IPS-20b (cell line): ENCODE results near the gene TPRX1.

Experiments used
- H3K27ac ChIP-seq: one replicate; pipeline ENCODE4 v1.5.1; 2013; ENCODE audit warnings: low read length
- H3K27me3 ChIP-seq: 2 replicates; pipeline ENCODE4 v1.6.1; 2013; ENCODE audit warnings: mild to moderate bottlenecking, low read length, inconsistent platforms; ENCODE audit not compliant: insufficient read depth
- H3K36me3 ChIP-seq: 2 replicates; pipeline ENCODE4 v1.6.1; 2013; ENCODE audit warnings: low read depth, mild to moderate bottlenecking, inconsistent platforms, low read length, moderate library complexity; ENCODE audit not compliant: insufficient read depth
- H3K4me1 ChIP-seq: 2 replicates; pipeline ENCODE4 v1.6.1; 2013; ENCODE audit warnings: mild to moderate bottlenecking, control low read depth, inconsistent platforms, low read length, moderate library complexity; ENCODE audit not compliant: insufficient read depth
- H3K4me3 ChIP-seq: 2 replicates; pipeline ENCODE4 v1.5.1; 2013; ENCODE audit warnings: mild to moderate bottlenecking, low read length, inconsistent platforms
- H3K9ac ChIP-seq: 2 replicates; pipeline ENCODE4 v1.6.1; 2013; ENCODE audit warnings: low read depth, mild to moderate bottlenecking, inconsistent platforms, low read length, moderate library complexity
- H3K9me3 ChIP-seq: 2 replicates; pipeline ENCODE4 v1.6.1; 2013; ENCODE audit warnings: mild to moderate bottlenecking, low read depth, low read length, inconsistent platforms; ENCODE audit not compliant: insufficient read depth

Gene TPRX1

GRCh38 chr19:47755065-47755761, 49.1 kb downstream of the TPRX1 start:
- Histone ChIP-seq H3K4me3 (no peak overlapping the region), H3K27ac (no peak overlapping the region), H3K4me1 (no peaks in the 10 kb centered on the region), H3K9me3 (no peaks in the 10 kb centered on the region), H3K36me3 (peaks cover 85% of the 10 kb centered on the region), H3K9ac (no peak overlapping the region), H3K27me3 (no peaks in the 10 kb centered on the region)

GRCh38 chr19:47754206-47755064, 49.9 kb downstream of the TPRX1 start:
- no peaks in the 10 kb centered on the region for H3K4me1 ChIP-seq
- no peak overlapping the region for H3K4me3 ChIP-seq
- no peak overlapping the region for H3K27ac ChIP-seq
- H3K27me3 ChIP-seq = no peaks in the 10 kb centered on the region
- H3K9me3 ChIP-seq = no peaks in the 10 kb centered on the region
- H3K36me3 ChIP-seq = peaks cover 92% of the 10 kb centered on the region
- H3K9ac ChIP-seq = no peak overlapping the region

- no peak overlapping the region for H3K4me3 ChIP-seq
- H3K9ac ChIP-seq = no peak overlapping the region
- peaks cover 93% of the 10 kb centered on the region for H3K36me3 ChIP-seq
- H3K27ac ChIP-seq = no peak overlapping the region
- H3K9me3 ChIP-seq = no peaks in the 10 kb centered on the region
- no peaks in the 10 kb centered on the region for H3K4me1 ChIP-seq
- no peaks in the 10 kb centered on the region for H3K27me3 ChIP-seq
Measured at GRCh38 chr19:47752440-47753211, 51.7 kb downstream of the TPRX1 start.
